GM21529 (cell line): ENCODE measurements around the gene KCTD5.

Source experiments
- ATAC-seq: cut with Tn5 transposase; IDR thresholded peaks from one replicate; pipeline ENCODE4 v1.9.1; 2021; ENCODE audit not compliant: unreplicated experiment

The KCTD5 gene

GRCh38 chr16:2748757-2749455 lies 66.6 kb downstream of the KCTD5 start:
- ATAC-seq, result no peak

DNA sequence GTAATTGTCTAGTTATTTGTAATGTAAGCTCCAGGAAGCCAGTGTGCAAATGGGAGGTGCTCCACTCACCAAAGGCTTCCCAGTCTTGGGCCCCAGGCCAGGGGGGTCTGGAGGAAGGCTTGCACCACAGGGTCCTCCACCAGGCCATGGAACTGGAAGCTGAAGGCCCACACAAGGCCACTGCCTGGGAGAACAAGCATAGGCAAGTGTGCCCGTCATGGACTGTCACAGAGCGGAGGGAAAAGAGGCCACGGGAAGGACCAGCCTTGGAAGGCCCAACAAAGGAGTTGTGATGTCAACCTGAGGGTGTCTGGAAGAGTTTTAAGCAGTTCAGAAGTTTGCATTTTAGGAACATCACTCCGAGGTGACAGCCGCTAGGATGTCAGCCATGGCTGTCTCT lies 67.2 kb downstream of the KCTD5 start:
- no peak for ATAC-seq

DNA sequence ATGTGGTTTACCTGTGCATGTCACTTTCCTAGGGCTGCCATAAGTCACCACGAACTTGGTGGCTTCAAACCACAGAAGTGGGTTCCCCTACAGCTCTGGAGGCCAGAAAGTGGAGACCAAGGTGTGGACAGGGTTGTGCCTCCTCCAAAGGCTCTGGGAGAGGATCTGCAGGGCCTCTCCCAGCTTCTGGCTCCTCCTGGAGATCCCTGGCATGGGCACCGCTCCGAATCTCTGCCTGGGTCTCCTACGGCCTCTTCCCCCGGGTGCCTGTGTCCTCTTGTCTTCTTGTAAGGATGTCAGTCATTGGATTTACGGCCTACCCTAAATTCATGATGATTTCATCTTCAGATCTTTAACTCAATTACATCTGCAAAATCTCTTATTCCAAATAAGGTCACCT lies 67.6 kb downstream of the KCTD5 start:
- no peak for ATAC-seq

DNA sequence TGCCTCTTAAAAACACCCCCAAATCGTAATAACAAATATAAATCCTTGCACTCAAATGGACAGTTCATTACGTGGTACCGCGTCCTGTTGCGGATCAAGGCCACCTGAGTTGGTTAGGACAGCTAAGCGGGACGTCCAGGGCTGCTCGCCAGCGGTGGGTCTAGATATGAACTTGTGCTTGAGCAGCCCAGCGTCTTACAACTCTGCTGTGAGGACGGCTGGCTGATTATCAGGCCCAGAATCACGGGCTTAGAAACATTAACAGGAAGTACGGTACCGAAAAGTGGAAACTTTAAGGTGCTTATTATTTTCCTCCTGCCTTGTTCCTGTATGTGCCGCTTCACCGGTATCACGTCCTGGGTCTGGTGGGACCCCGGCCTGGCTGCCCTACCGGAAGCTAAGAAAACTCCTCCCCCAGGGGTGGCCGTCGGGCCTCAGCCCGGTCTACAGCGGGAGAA lies 69.3 kb downstream of the KCTD5 start:
- peak; percentile 35 for ATAC-seq

DNA sequence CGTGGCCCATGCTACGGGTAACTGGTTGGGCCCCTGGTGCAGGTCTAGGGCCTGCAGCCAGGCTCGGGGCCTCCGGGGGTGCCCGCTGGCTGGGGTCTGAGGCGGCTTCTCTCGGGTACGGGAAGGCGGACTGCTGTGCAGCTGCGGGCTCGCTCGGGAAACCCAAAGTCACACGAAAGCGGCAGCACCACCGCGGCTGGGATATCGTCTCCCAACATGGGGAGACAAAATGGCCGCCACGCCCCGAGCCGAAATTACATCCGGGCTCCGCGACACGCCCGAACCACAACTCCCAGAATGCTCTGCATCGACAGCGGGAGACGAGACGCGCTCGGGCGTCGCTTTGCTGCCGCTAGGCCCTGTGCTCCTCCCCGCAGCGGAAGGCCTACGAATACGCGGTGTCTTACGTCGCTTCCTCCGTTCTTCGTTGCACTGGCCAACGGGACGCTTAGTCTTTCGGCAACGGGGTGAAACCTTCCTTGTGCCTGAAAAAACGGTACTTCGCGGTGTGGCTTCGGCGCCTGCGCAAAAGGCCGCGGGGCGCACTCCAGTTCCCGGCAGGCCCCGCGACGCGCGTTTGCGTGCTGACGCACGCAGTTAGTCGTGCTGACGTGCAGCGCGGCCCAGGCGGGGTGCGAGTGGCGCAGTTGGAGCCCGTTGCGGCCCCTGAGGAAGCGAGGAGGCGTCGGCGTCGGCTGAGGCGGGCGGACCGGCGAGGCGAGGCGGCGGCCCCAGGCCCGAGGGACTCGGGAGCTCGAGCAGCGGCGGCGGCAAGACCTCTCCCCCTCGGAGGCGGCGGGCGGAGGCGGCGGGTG lies 69.9 kb downstream of the KCTD5 start, which contains the start of gene SRRM2:
TSS of gene SRRM2 (plus strand) at position 604 of the 815 bp plus-strand sequence. CDS start 3,727 bp downstream, outside the sequence.
- peak; percentile 77 for ATAC-seq

DNA sequence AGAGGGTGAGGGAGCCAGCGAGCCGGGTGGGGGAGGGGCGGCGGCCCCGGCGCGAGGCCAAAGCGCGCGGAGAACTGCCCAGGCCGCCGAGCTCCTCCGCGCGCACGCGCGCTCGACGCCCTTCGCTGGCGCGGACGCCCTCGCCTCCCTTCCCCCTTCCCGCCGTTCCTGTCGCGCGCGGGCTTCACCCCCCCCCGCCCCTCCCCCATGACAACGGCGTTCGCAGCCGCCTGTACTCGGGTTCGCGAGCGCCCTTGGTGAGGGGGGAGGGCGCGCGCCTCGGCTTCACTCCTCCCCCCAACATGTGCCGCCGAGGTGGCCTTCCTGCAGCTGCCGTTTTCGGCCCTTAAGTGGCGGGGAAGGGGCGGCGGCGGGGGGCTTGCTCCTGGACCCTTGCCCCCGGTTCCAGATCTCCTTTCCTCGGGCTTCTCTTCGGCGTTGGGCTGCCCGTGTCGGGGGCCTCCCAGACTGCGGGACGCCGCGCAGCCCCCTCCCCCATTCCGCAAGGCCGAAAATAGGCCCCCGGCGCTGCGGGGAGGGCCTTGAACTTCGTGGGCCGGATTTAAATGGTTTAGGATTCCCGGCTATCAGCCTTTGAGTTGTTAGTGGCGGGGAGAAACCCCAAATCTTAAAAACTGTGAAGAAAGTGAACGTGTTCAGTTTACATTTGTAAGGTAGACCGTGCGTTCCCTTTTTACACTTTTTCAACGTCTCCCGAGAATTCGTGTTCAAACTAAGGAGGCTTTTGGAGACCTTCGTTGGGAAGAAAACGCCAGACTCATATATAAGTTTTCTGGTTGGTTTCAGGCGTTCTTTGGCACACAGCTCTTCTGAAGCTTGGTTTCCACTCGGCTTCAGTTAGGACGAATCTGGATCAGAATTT lies 70.8 kb downstream of the KCTD5 start:
- ATAC-seq, result peak; percentile 29

DNA sequence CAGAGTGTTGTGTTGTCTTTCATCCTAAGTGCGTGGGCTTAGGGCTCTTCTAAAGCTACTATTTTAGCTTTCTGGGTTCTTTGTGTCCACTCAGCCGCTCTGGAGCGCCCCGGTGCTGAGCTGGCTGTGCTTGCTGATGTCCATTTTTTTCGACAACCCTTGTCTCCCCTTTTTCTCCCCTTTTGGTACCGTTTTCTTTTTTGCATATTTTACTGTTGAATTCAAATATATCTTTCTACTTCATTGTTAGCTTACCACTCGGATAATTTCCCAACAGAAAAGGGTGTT lies 71.4 kb downstream of the KCTD5 start:
- ATAC-seq, result no peak

- no peak for ATAC-seq
Observed at GRCh38 chr16:2755158-2755557, 72.8 kb downstream of the KCTD5 start.

DNA sequence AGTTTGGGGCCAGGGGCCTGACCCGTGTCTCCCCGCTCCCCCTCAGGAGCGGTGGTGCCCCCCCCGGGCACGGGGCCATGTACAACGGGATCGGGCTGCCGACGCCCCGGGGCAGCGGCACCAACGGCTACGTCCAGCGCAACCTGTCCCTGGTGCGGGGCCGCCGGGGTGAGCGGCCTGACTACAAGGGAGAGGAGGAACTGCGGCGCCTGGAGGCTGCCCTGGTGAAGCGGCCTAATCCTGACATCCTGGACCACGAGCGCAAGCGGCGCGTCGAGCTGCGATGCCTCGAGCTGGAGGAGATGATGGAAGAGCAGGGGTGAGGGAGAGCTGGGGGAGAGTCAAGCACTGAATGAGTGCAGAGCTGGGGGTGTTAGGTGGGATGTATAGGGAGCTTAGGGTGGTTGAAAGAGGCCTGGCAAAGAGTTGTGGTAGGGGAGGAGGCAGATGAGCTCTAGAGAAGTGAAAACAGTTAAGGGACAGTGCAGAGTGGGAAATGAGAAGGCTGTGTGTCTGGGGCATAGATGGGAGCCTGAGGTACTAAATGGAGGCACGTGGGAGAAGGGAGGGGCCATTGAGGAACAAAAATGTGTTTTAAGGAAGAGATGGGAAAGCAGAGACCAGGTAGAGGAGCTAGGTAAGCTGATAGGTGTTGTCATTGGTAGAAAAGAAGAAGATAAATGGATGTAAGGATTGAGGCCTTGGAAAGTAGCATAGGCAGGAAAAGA lies 74.1 kb downstream of the KCTD5 start:
- ATAC-seq, result no peak

- ATAC-seq, result no peak
Observed at GRCh38 chr16:2757344-2757743, 75.0 kb downstream of the KCTD5 start.
